ENCODE measurements around the gene NOSIP.
A peak's percentile ranks its signal among the peaks of the same experiment; 100 is the strongest.

The NOSIP gene

DNA sequence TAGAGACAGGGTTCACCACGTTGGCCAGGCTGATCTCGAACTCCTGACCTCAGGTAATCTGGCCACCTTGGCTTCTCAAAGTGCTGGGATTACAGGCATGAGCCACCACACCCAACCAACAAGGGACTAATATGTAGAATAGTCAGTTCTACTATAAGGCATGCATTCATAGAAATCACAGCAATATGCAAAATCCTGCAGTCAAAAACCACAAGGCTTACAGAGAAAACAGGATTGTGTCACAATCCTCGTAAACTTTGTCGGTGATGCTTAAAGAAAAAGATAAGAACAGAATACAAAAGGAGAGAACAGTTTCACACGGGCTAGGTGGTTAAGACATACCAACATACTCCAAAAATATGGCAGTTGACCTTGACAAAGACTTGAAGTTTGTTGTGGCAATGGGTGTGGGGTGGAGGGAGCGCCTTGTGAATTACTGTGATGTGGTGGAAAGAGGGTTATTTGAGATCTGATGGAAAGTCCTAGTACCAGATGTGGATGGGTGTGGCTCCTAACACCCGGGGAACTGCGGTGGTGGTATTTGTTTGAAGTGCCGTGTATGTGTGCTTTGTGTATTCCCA, 12.4 kb downstream of the NOSIP start:
- TF ChIP-seq, protein P1, sequence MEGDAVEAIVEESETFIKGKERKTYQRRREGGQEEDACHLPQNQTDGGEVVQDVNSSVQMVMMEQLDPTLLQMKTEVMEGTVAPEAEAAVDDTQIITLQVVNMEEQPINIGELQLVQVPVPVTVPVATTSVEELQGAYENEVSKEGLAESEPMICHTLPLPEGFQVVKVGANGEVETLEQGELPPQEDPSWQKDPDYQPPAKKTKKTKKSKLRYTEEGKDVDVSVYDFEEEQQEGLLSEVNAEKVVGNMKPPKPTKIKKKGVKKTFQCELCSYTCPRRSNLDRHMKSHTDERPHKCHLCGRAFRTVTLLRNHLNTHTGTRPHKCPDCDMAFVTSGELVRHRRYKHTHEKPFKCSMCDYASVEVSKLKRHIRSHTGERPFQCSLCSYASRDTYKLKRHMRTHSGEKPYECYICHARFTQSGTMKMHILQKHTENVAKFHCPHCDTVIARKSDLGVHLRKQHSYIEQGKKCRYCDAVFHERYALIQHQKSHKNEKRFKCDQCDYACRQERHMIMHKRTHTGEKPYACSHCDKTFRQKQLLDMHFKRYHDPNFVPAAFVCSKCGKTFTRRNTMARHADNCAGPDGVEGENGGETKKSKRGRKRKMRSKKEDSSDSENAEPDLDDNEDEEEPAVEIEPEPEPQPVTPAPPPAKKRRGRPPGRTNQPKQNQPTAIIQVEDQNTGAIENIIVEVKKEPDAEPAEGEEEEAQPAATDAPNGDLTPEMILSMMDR (conservative IDR thresholded peaks at IDR 0.05) = no peak
- no peak overlapping the region for H3K27ac ChIP-seq

DNA sequence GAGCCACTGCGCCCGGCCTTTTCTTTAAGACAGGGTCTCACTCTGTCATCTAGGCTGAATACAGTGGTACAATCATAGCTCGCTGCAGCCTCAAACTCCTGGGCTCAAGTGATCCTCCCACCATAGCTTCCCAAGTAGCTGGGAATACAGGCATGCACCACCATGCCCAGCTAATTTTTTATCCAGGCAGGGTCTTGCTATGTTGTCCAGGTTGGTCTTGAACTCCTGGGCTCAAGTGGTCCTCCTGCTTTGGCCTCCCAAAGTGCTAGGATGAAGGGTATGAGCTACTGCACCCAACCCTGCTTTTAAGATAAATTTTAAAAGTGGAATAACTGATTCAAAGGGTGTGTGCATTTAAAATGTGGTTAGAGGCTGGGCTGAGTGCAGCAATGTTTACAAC, 14.1 kb downstream of the NOSIP start:
- no peak overlapping the region for H3K27ac ChIP-seq

DNA sequence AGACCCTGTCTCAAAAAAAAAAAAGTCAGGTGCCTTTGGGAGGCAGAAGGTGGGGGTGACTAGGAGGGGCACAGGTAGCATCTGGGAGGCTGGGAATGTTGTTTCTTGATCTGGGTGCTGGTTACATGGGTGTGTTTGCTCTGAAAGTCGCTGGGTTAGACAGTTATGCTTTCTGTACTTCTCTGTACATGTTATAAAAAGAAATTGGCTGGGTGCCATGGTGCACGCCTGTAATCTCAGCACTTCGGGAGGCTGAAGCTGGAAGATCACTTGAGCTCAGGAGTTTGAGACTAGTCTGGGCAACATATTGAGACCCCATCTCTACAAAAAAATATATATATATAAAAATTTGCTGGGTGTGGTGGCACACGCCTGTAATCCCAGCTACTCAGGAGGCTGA, 15.1 kb downstream of the NOSIP start:
- H3K27ac ChIP-seq = peak overlapping the region; percentile 32
- TF ChIP-seq, protein P1 (conservative IDR thresholded peaks at IDR 0.05) = no peak

More for the DNA sequence above, 14.1 kb downstream of the NOSIP start:
- TF ChIP-seq, protein P1 (conservative IDR thresholded peaks at IDR 0.05) = no peak

DNA sequence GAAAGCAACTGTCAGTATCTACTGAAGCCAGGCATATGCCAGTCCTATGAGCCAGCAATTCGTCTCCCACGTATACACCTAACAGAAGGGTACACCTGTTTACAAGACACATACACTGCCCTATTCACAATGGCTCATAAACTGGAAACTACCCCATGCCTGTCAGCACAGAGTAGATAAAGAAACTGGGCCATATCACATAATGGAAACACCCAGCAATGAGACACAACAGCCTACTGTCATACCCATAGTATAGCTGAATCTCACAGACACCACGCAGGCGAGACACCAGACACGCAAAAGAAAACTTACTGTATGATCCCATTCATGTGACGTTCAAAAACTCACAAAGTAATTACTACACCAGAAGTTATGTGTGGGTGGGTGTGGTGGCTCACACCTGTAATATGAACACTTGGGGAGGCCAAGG, 15.7 kb downstream of the NOSIP start:
- TF ChIP-seq, protein P1 (conservative IDR thresholded peaks at IDR 0.05) = no peak
- peak overlapping the region; percentile 32 for H3K27ac ChIP-seq

DNA sequence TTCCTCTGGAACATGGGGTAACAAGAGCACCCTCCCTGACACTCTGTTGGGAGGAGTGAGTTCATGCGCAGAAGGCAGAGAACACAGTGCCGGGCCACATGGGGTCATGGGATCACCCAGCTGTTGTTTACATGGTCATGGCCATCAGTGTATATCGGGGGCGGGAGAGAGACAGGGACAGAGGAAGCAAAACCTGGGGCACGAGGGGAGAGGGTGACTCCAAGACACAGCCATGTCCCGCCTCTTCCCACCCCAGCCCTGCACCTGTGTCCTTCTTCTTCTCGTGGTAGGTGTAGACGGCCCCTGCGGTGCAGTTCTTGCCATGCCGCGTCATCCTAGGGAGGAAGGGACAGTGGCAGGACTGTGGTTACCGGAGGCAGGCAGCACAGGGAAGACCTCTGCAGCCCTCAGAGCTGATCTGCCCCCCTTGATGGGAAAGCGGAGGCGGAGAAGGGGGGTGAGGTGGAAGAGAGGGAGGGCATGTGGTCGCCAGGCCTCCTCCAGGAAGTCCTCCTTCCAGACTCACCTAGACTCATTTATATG, 19.9 kb downstream of the NOSIP start:
- TF ChIP-seq, protein P1 (conservative IDR thresholded peaks at IDR 0.05) = no peak
- no peak overlapping the region for H3K27ac ChIP-seq

DNA sequence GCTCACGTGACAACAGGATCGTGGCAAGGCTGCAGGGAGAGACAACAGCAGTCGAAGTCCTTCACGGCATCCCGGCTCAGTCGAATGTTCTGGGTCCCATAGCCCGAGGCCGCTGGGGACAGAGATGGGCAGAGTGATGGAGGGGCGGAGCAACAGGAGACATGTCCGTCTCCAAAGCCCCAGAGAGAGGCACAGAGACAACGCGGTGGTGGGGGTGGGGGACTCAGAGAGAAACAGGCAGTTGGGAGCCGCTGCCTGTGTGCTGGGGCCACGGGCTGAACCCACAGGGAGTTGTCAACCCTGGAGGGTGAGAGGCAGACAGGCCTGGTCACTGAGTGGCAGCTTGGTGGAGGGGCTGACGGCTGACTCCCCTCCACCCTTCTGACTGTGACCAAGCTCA, 20.4 kb downstream of the NOSIP start:
- TF ChIP-seq, protein P1 (conservative IDR thresholded peaks at IDR 0.05) = no peak
- no peak overlapping the region for H3K27ac ChIP-seq

DNA sequence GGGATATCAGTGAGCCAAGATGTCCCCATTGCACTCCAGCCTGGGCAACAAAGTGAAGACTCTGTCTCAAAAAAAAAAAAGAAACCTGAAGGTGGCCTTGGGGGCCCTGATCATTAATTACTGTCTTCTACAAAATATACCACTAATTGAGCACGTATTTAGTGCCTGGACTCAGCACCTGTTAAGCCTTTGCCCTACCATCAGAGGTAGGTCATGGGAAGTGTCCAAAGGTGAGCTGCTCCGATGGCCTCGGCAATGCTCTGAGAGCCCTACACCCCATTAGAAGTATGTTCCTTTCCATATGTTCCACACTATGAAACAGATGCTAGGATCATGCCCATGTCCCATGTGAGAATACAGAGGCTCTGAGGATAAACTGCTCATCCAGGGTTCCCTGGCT, 20.9 kb downstream of the NOSIP start:
- H3K27ac ChIP-seq = no peak overlapping the region
- TF ChIP-seq, protein P1 (conservative IDR thresholded peaks at IDR 0.05) = no peak

Measured in VCaP (cell line).